ENCODE measurements around the gene CSF2. TPM values are rescaled to one million over a fixed set of nuclear protein-coding genes. Genes with fewer than 3 reads are reported as not detected.

Gene CSF2
- total and polyA plus RNA-seq, 2 of the 4 experiments (the other 2 are of a cell fraction) = 0.31 TPM; not detected in 1

GRCh38 chr5:132073231-132074013, at the start of gene CSF2 (continued):
- no peak for TF ChIP-seq ELK1 (IDR thresholded peaks at IDR 0.05; ENCODE audit: borderline replicate concordance, low read depth, low read length)

- Histone ChIP-seq H3K56ac (ENCODE audit: extremely low read depth, insufficient read depth, low read length) (no peak overlapping the region), H3K36me3 (ENCODE audit: control insufficient read depth, insufficient read depth, low read length) (no peaks in the 10 kb centered on the region), H2BK15ac (ENCODE audit: low read depth, low read length) (no peak overlapping the region), H2AK9ac (replicated peaks; ENCODE audit: low read depth, low read length, poor library complexity) (no peak overlapping the region), H3K4me3 (ENCODE audit: insufficient read depth, low read depth, low read length) (no peak overlapping the region), H3K9me1 (ENCODE audit: insufficient read depth, low read length) (no peaks in the 10 kb centered on the region), H3K79me1 (ENCODE audit: low read depth in 1 of 2, low read length in 2 of 2) (no peaks in the 10 kb centered on the region), H4K8ac (ENCODE audit: low read depth in 2 of 2, low read length in 2 of 2) (no peak overlapping the region), H3K23ac (ENCODE audit: low read depth, low read length) (no peak overlapping the region), H3K4me1 (ENCODE audit: control insufficient read depth, insufficient read depth, low read length) (no peaks in the 10 kb centered on the region), H2BK120ac (ENCODE audit: low read depth, low read length) (no peak overlapping the region), H3K27ac (ENCODE audit: insufficient read depth, low read length) (no peak overlapping the region), H3K18ac (ENCODE audit: low read depth, low read length) (no peak overlapping the region), H3K27me3 (ENCODE audit: control insufficient read depth, insufficient read depth, low read length) (peaks cover 18% of the 10 kb centered on the region), H3K14ac (replicated peaks; ENCODE audit: low read depth, low read length) (no peak overlapping the region), H2AFZ (replicated peaks; ENCODE audit: low read length, poor library complexity) (no peak overlapping the region), H2BK20ac (ENCODE audit: low read depth, low read length) (no peak overlapping the region), H4K5ac (ENCODE audit: low read depth, low read length) (no peak overlapping the region), H2BK5ac (ENCODE audit: low read depth, low read length, poor library complexity, severe bottlenecking) (no peak overlapping the region), H3K4me2 (ENCODE audit: low read depth, low read length) (no peak overlapping the region), H3K9me3 (ENCODE audit: control insufficient read depth, insufficient read depth, low read length) (no peaks in the 10 kb centered on the region), H3K9ac (ENCODE audit: low read depth, low read length) (no peak overlapping the region), H2AK5ac (ENCODE audit: low read depth, low read length) (no peak overlapping the region), H4K20me1 (ENCODE audit: insufficient read depth, low read length) (no peaks in the 10 kb centered on the region), H4K91ac (ENCODE audit: insufficient read depth, low read depth, low read length) (no peak overlapping the region), H3K4ac (ENCODE audit: low read depth, low read length) (no peak overlapping the region)
- ATAC-seq (ENCODE audit: low read depth) = no peak
- ChIA-PET CTCF (interaction anchor here (0.5 kb wide), 1 partner anchor 1635 kb away, joined by 3 read pairs; no protein-coding TSS in a partner anchor), POLR2A (ENCODE audit: unreplicated experiment) (no interaction called here)
- in situ Hi-C loops (cut with MboI; ENCODE audit: low sequenced_read_pairs) = no loop called here
- intact Hi-C loops (cut with micrococcal nuclease) = no loop called here
- 20% methylated on average over 1 of the region's 4 CpGs; no CpG with 5 or more reads in 1 of the 2 experiments for WGBS, 2 experiments (ENCODE audit: extremely low coverage in 2 of 2, insufficient read length in 1 of 2)
- dilution Hi-C loops (cut with HindIII; ENCODE audit: low sequenced_read_pairs, unreplicated experiment) = no loop called here
- DNase-seq = no peak
- no TSS peak for BruUV-seq (replicated peaks)
- TF ChIP-seq FOS (IDR thresholded peaks at IDR 0.05; ENCODE audit: low read depth, low read length) = no peak
- TF ChIP-seq BHLHE40 (IDR thresholded peaks at IDR 0.05; ENCODE audit: low read depth, low read length) = no peak
- TF ChIP-seq CTCF (conservative IDR thresholded peaks at IDR 0.05; ENCODE audit: low read depth, low read length) = no peak
- TF ChIP-seq RAD21 (IDR thresholded peaks at IDR 0.05; ENCODE audit: low read length) = no peak
- no peak for TF ChIP-seq MAFK (IDR thresholded peaks at IDR 0.05; ENCODE audit: low read depth, low read length)
- TF ChIP-seq RCOR1 (IDR thresholded peaks at IDR 0.05; ENCODE audit: insufficient replicate concordance, low read length) = no peak
- TF ChIP-seq NFE2L2 (IDR thresholded peaks at IDR 0.05; ENCODE audit: low read depth, low read length) = no peak
- TF ChIP-seq MXI1 (IDR thresholded peaks at IDR 0.05; ENCODE audit: borderline replicate concordance, low read depth, low read length) = no peak
- no peak for TF ChIP-seq SMC3 (IDR thresholded peaks at IDR 0.05; ENCODE audit: low read depth, low read length)
- TF ChIP-seq RFX5 (IDR thresholded peaks at IDR 0.05; ENCODE audit: low read depth, low read length) = no peak
- no peak for TF ChIP-seq USF2 (IDR thresholded peaks at IDR 0.05; ENCODE audit: low read depth, low read length)
- no peak for TF ChIP-seq CEBPB (IDR thresholded peaks at IDR 0.05; ENCODE audit: low read depth, low read length)
- TF ChIP-seq POLR2A (IDR thresholded peaks at IDR 0.05; ENCODE audit: low read depth, low read length) = no peak
Observed at GRCh38 chr5:132024117-132024435, 49.5 kb upstream of the CSF2 start.
